Esophagus squamous epithelium (tissue), 4 donors: ENCODE measurements around the gene MAD2L2.

Experiments
- CTCF ChIP-seq, 6 experiments: fragments of 450-650 bp in 4 of 6; fragments of 200-600 bp in 2 of 6; sonication (generic) in 2 of 6; IDR thresholded peaks; one replicate each; pipeline ENCODE4 v1.5.1; 2016 to 2019; ENCODE audit warnings: antibody characterized with exemption in 6 of 6, mild to moderate bottlenecking in 4 of 6, moderate library complexity in 4 of 6
- POLR2A ChIP-seq, 4 donors: fragments of 450-650 bp; IDR thresholded peaks; one replicate each; pipeline ENCODE4 v1.6.1; 2017; ENCODE audit warnings: antibody characterized with exemption in 4 of 4, mild to moderate bottlenecking in 4 of 4, moderate library complexity in 3 of 4

DNA sequence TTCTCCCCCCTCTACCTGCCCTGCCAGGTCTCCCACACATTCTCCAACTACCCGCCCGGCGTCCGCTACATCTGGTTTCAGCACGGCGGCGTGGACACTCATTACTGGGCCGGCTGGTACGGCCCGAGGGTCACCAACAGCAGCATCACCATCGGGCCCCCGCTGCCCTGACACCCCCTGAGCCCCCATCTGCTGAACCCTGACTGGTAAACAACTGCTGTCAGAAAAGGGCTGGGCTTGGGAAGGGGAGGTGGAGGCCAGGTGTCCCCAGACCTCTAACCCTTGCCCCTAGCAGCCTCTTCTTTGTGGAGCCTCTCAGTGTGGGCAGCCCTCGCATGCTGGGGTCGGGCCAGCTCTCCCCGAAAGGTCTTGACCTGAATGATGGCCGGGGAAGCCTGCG, 19.8 kb downstream of the MAD2L2 start:
- TF ChIP-seq CTCF (IDR thresholded peaks at IDR 0.05) (no peak), POLR2A (IDR thresholded peaks at IDR 0.05) (no peak)
